ENCODE results near the gene ACO2. TPM values are rescaled to one million over a fixed set of nuclear protein-coding genes. Genes with fewer than 3 reads are reported as not detected.
A peak's percentile ranks its signal among the peaks of the same experiment; 100 is the strongest.

Gene ACO2
- total RNA-seq, 1 donor from 2014 or later: 59.8 TPM

DNA sequence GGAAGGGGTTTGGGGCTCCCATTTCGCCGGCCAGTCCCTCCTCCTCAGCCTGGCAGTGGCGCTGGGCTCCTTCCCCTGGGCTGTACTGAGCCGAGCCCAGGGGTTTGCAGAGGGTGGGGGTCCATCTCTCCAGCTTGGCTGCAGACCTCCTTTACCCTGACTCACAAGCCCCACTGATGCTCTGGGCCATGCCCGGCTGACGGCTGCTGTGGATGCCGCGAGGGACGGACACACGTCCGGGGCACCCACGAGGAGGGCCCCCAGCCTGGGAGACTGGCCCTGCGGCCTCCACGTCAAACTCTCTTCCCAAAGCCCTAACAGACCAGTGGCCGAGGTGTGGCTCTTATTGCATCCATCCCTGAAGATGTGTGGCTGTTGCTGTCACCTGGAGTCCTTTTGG is 106.6 kb downstream of the ACO2 start:
- TF ChIP-seq, protein P1, sequence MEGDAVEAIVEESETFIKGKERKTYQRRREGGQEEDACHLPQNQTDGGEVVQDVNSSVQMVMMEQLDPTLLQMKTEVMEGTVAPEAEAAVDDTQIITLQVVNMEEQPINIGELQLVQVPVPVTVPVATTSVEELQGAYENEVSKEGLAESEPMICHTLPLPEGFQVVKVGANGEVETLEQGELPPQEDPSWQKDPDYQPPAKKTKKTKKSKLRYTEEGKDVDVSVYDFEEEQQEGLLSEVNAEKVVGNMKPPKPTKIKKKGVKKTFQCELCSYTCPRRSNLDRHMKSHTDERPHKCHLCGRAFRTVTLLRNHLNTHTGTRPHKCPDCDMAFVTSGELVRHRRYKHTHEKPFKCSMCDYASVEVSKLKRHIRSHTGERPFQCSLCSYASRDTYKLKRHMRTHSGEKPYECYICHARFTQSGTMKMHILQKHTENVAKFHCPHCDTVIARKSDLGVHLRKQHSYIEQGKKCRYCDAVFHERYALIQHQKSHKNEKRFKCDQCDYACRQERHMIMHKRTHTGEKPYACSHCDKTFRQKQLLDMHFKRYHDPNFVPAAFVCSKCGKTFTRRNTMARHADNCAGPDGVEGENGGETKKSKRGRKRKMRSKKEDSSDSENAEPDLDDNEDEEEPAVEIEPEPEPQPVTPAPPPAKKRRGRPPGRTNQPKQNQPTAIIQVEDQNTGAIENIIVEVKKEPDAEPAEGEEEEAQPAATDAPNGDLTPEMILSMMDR (IDR thresholded peaks at IDR 0.05; ENCODE audit: insufficient read depth, low read length, severe bottlenecking): no peak
- Histone ChIP-seq H3K27me3 (ENCODE audit: control insufficient read depth, insufficient read depth, low read length) (no peaks in the 10 kb centered on the region), H3K36me3 (ENCODE audit: control insufficient read depth, insufficient read depth, low read length) (peaks cover 14% of the 10 kb centered on the region), H3K4me3 (ENCODE audit: low read depth, low read length) (no peak overlapping the region)
- no peak for DNase-seq (ENCODE audit: low read depth)
- FAIRE-seq: no peak

DNA sequence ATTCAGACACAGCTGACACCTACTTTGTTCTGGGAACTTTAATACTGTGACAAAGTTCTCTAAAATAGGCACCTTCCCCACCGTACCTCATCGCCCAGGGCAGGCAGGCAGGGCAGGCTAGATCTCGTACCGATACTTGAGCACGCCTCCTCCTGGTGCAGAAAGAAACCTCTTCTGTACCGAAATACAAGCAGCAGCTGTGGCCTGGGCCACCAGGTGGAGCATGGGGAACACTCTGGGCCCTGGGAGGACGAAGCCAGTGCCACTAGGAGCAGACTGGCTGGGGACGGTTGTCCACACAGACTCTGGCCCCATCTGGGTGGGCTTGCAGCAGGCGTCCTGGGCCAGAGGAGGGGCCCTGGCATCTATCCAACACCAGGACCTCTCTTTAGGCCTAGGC is 108.0 kb downstream of the ACO2 start:
- H3K36me3 ChIP-seq (ENCODE audit: control insufficient read depth, insufficient read depth, low read length): peaks cover 14% of the 10 kb centered on the region
- H3K4me3 ChIP-seq (ENCODE audit: low read depth, low read length): no peak overlapping the region
- H3K27me3 ChIP-seq (ENCODE audit: control insufficient read depth, insufficient read depth, low read length): no peaks in the 10 kb centered on the region
- FAIRE-seq: no peak
- peak; percentile 39 for DNase-seq (ENCODE audit: low read depth)
- TF ChIP-seq, protein P1 (IDR thresholded peaks at IDR 0.05; ENCODE audit: insufficient read depth, low read length, severe bottlenecking): peak; percentile 63

DNA sequence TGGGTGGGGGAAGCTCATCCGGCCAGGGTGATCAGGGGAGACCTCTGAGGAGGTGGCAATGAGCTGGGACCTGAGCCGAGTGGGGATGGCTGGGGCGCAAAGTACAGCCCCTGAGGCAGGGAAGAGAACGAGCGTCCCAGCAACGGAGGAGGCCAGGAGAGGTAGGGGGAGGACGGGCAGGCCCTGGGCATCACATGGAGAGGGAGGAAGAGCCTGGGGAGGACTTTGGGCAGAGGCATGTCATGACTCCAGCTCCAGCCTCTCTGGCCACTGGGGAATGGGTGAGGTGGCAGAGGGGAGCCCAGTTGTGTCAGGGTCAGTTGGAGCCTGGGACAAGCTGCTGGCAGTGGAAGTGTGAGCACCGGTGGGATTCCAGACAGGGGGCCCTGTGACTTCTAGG is 109.2 kb downstream of the ACO2 start:
- no peak for DNase-seq (ENCODE audit: low read depth)
- H3K36me3 ChIP-seq (ENCODE audit: control insufficient read depth, insufficient read depth, low read length): peaks cover 17% of the 10 kb centered on the region
- no peaks in the 10 kb centered on the region for H3K27me3 ChIP-seq (ENCODE audit: control insufficient read depth, insufficient read depth, low read length)
- FAIRE-seq: no peak
- TF ChIP-seq, protein P1 (IDR thresholded peaks at IDR 0.05; ENCODE audit: insufficient read depth, low read length, severe bottlenecking): no peak
- H3K4me3 ChIP-seq (ENCODE audit: low read depth, low read length): no peak overlapping the region

Other genes with a start within 250 kb of the ACO2 start
- gene CHADL, start 228.2 kb upstream of the ACO2 start, total RNA-seq: 1.6 and 2.4 TPM in 2 replicates
- gene RANGAP1, start 182.9 kb upstream of the ACO2 start, total RNA-seq: 63.2 and 65.0 TPM in 2 replicates
- 14.5 and 21.9 TPM in 2 replicates for gene ZC3H7B, start 167.6 kb upstream of the ACO2 start, total RNA-seq
- gene TEF, start 87.2 kb upstream of the ACO2 start, total RNA-seq: 7.6 and 13.2 TPM in 2 replicates
- gene TOB2, start 22.3 kb upstream of the ACO2 start, total RNA-seq: 6.3 and 11.9 TPM in 2 replicates
- gene PHF5A, start 425 bp upstream of the ACO2 start, total RNA-seq: 106 and 111 TPM in 2 replicates
- gene POLR3H, start 75.4 kb downstream of the ACO2 start, total RNA-seq: 14.3 and 28.2 TPM in 2 replicates
- under 0.01 TPM in 1 of 2 replicates, not detected in the other for gene CSDC2, start 91.9 kb downstream of the ACO2 start, total RNA-seq
- 17.4 and 23.6 TPM in 2 replicates for gene PMM1, start 120.7 kb downstream of the ACO2 start, total RNA-seq
- gene DESI1, start 151.9 kb downstream of the ACO2 start, total RNA-seq: 10.8 and 17.5 TPM in 2 replicates
- 229 and 266 TPM in 2 replicates for gene XRCC6, start 152.2 kb downstream of the ACO2 start, total RNA-seq
- gene SNU13, start 219.8 kb downstream of the ACO2 start, total RNA-seq: 81.5 and 95.6 TPM in 2 replicates
- 0.13 TPM in 1 of 2 replicates, not detected in the other for gene MEI1, start 230.4 kb downstream of the ACO2 start, total RNA-seq

All from bronchial epithelial cell (primary cell).